Stomach (tissue), 4 donors: ENCODE data around the gene GALNT18.

ENCODE experiments used
- EP300 ChIP-seq: sonication (generic); formaldehyde crosslinking; IDR thresholded peaks from one replicate; pipeline ENCODE4 v1.6.1; 2017; ENCODE audit warnings: antibody characterized with exemption
- POLR2A ChIP-seq, 4 donors: fragments of 450-650 bp; IDR thresholded peaks; one replicate each; pipeline ENCODE4 v1.6.1; 2016; ENCODE audit warnings: antibody characterized with exemption in 4 of 4, control low read depth in 2 of 4, mild to moderate bottlenecking in 1 of 4, moderate library complexity in 1 of 4
- POLR2AphosphoS5 ChIP-seq, 3 donors: sonication (generic); formaldehyde crosslinking; IDR thresholded peaks; one replicate each; pipeline ENCODE4 v1.6.1; 2016; ENCODE audit warnings: antibody characterized with exemption in 3 of 3
- TF ChIP-seq, protein P1 (sequence below), 7 experiments: fragments of 450-650 bp in 4 of 7; fragments of 200-600 bp in 3 of 7; sonication (generic) in 3 of 7; IDR thresholded peaks; one replicate each; pipeline ENCODE4 v1.5.1; 2016 to 2019; ENCODE audit warnings: antibody characterized with exemption in 7 of 7, control low read depth in 2 of 7, mild to moderate bottlenecking in 1 of 7

DNA sequence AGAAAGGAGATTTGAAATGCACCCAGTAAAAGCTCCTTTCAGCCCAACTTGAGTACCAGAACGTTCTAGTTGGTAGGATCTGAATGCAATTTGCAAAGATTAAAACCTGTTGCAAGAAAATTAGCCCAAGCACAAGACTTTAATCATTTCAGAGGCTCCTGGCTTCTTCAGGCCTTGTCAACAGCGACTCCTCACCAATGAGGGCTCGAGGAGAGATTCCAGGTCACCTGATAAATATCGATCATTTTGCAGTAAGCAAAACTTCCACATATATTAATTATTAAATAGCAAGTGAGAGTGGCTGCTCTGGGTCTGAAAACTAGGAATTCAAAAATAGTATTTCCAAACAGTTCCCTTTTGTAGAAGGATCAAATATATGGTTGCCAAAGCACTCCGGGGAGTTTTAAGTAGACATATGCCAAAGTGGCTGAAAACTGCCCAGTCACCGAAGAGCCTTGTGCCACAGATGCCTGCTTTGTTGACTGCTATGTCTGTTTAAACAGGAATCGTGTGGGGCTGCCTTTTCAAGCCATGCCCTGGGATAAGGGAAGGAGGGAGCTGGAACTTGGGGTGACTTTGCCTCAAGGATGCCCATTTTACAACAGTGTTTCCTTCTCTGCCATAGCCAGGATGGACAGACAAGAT lies 332.7 kb downstream of the GALNT18 start:
- TF ChIP-seq POLR2A (IDR thresholded peaks at IDR 0.05): no peak
- TF ChIP-seq, protein P1, sequence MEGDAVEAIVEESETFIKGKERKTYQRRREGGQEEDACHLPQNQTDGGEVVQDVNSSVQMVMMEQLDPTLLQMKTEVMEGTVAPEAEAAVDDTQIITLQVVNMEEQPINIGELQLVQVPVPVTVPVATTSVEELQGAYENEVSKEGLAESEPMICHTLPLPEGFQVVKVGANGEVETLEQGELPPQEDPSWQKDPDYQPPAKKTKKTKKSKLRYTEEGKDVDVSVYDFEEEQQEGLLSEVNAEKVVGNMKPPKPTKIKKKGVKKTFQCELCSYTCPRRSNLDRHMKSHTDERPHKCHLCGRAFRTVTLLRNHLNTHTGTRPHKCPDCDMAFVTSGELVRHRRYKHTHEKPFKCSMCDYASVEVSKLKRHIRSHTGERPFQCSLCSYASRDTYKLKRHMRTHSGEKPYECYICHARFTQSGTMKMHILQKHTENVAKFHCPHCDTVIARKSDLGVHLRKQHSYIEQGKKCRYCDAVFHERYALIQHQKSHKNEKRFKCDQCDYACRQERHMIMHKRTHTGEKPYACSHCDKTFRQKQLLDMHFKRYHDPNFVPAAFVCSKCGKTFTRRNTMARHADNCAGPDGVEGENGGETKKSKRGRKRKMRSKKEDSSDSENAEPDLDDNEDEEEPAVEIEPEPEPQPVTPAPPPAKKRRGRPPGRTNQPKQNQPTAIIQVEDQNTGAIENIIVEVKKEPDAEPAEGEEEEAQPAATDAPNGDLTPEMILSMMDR (IDR thresholded peaks at IDR 0.05): no peak
- TF ChIP-seq POLR2AphosphoS5 (IDR thresholded peaks at IDR 0.05): no peak
- no peak for TF ChIP-seq EP300
